NCI-H2029 treated with DMSO at 0.1 percent for 48 hours (cell line): ENCODE results near the gene AMPD1.

Experiments
- DNase-seq: peaks from one replicate; lab custom pipeline; 2025; lab: John Stamatoyannopoulos, UW

AMPD1 gene

DNA sequence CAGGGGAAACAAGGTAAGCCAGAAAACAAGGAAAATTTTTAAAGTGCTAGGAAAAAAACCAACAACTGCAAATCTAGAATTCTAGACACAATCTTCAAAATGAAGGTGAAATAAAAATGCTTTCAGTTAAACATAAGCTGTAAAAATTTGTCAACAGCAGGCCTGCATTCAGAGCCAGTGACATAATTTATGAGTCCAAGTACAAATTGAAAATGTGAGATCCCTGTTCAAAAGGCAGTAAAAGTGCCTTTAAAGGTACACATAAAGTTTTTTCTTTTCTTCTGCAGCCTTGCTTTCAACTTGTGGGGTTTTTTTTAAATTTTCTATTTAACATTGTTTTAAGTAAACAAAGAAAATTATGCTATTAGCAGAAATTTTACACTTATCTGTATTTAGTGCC lies 62.9 kb downstream of the AMPD1 start:
- no peak for DNase-seq

DNA sequence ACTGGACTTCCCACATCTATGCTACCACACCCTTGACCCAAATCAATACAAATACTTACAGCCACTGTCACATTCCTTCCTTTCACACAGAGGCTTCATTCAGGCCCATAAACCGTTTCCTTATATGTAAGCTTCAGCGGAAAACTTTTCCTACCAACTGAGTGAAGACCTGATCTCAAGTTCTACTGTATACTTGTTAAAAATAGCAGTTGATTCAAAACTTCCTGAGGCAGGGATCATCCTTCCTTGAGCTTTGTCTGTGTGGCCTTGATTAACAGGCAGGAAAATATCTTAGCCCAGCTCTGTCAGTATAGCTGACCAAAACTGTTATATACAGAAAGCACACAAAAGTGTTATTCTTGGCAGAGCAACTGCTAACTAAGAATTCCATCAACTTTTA lies 68.2 kb downstream of the AMPD1 start:
- DNase-seq, result no peak

- no peak for DNase-seq
These were observed 72.0 kb downstream of the AMPD1 start for GRCh38 chr1:114623364-114623763.
